MM.1S (cell line): Measurements from ENCODE around the gene ITPRIPL2.

ENCODE experiments used
- DNase-seq: peaks from one replicate; pipeline ENCODE4 v3.0.0-alpha.2; 2015
- H2AFZ ChIP-seq: fragments of 300-600 bp; sonication (generic); 2 replicates; pipeline ENCODE4 v1.6.0; 2016; ENCODE audit warnings: antibody characterized with exemption, low read length
- H3F3A ChIP-seq: fragments of 300-600 bp; sonication (generic); 2 replicates; pipeline ENCODE4 v1.6.1; 2016; ENCODE audit warnings: mild to moderate bottlenecking, antibody characterized with exemption, low read length, moderate library complexity, mixed read lengths; ENCODE audit not compliant: insufficient read depth
- H3K27ac ChIP-seq: fragments of 300-600 bp; sonication (generic); 2 replicates; pipeline ENCODE4 v1.5.1; 2016; ENCODE audit warnings: mild to moderate bottlenecking, low read length
- H3K27me3 ChIP-seq: fragments of 300-600 bp; sonication (generic); replicated peaks from 2 replicates; pipeline ENCODE4 v1.6.0; 2016; ENCODE audit warnings: low read length; ENCODE audit not compliant: insufficient read depth
- H3K36me3 ChIP-seq: fragments of 300-600 bp; sonication (generic); replicated peaks from 2 replicates; pipeline ENCODE4 v1.6.1; 2016; ENCODE audit warnings: mild to moderate bottlenecking, low read length, mixed read lengths; ENCODE audit not compliant: insufficient read depth
- H3K4me1 ChIP-seq: fragments of 300-600 bp; sonication (generic); 2 replicates; pipeline ENCODE4 v1.6.1; 2016; ENCODE audit warnings: low read length, mixed read lengths
- H3K4me2 ChIP-seq: fragments of 300-600 bp; sonication (generic); 2 replicates; pipeline ENCODE4 v1.6.0; 2016; ENCODE audit warnings: low read depth, low read length
- H3K4me3 ChIP-seq: fragments of 300-600 bp; sonication (generic); 2 replicates; pipeline ENCODE4 v1.5.1; 2016; ENCODE audit warnings: low read length, mixed read lengths
- H3K79me2 ChIP-seq: fragments of 300-600 bp; sonication (generic); 2 replicates; pipeline ENCODE4 v1.6.1; 2016; ENCODE audit warnings: mixed run types, low read length, mixed read lengths
- H3K9ac ChIP-seq: fragments of 300-600 bp; sonication (generic); 2 replicates; pipeline ENCODE4 v1.6.1; 2016; ENCODE audit warnings: low read length, mixed read lengths
- H3K9me2 ChIP-seq: fragments of 300-600 bp; sonication (generic); replicated peaks from 2 replicates; pipeline ENCODE4 v1.6.1; 2016; ENCODE audit warnings: mild to moderate bottlenecking, low read length, mixed read lengths; ENCODE audit not compliant: insufficient read depth
- H3K9me3 ChIP-seq: fragments of 300-600 bp; sonication (generic); replicated peaks from 2 replicates; pipeline ENCODE4 v1.6.1; 2016; ENCODE audit warnings: mild to moderate bottlenecking, low read length, mixed read lengths; ENCODE audit not compliant: insufficient read depth
- H4K20me1 ChIP-seq: fragments of 300-600 bp; sonication (generic); 2 replicates; pipeline ENCODE4 v1.6.1; 2016; ENCODE audit warnings: mild to moderate bottlenecking, low read length, moderate library complexity, mixed read lengths; ENCODE audit not compliant: insufficient read depth
- EZH2 ChIP-seq: fragments of 300-600 bp; sonication (generic); optimal IDR thresholded peaks from 2 replicates; pipeline ENCODE3; 2017; ENCODE audit warnings: low read depth, mild to moderate bottlenecking, antibody characterized with exemption, low read length, mixed read lengths
- EZH2phosphoT487 ChIP-seq: fragments of 300-600 bp; sonication (generic); IDR thresholded peaks from 2 replicates; pipeline ENCODE4 v1.6.1; 2018; ENCODE audit warnings: antibody characterized with exemption, low read length
- TF ChIP-seq, protein P1 (sequence below): fragments of 300-600 bp; sonication (generic); IDR thresholded peaks from 2 replicates; pipeline ENCODE4 v1.5.1; 2016; ENCODE audit warnings: antibody characterized with exemption, low read length, mixed read lengths

ITPRIPL2 gene

DNA sequence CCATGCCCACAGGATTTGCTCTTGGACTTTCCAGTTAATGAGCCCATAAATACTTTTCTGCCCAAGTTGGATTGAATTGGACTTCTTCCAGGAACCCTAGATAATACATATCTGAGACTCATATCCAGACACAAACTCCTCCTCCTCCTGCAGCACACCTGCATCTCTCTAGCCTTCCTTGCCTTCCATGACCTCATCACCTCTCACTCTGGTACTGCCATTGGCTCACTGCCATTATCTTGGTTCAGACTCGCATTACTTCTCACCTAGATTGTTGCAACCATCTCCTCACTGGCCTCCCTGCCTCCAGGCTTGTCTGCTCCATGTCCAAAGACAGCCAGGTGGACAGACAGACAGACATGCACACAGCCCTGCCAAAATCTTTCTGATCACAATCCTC lies 49.5 kb downstream of the ITPRIPL2 start:
- H3K9me2 ChIP-seq: no peaks in the 10 kb centered on the region
- H3K79me2 ChIP-seq: no peaks in the 10 kb centered on the region
- no peaks in the 10 kb centered on the region for H4K20me1 ChIP-seq
- no peaks in the 10 kb centered on the region for H3K4me1 ChIP-seq
- H3K27ac ChIP-seq: no peak overlapping the region
- no peaks in the 10 kb centered on the region for H3K27me3 ChIP-seq
- H3K4me2 ChIP-seq: no peak overlapping the region
- no peaks in the 10 kb centered on the region for H3K9me3 ChIP-seq
- no peak overlapping the region for H3K9ac ChIP-seq
- TF ChIP-seq EZH2phosphoT487: no peak
- no peak for TF ChIP-seq EZH2
- TF ChIP-seq, protein P1, sequence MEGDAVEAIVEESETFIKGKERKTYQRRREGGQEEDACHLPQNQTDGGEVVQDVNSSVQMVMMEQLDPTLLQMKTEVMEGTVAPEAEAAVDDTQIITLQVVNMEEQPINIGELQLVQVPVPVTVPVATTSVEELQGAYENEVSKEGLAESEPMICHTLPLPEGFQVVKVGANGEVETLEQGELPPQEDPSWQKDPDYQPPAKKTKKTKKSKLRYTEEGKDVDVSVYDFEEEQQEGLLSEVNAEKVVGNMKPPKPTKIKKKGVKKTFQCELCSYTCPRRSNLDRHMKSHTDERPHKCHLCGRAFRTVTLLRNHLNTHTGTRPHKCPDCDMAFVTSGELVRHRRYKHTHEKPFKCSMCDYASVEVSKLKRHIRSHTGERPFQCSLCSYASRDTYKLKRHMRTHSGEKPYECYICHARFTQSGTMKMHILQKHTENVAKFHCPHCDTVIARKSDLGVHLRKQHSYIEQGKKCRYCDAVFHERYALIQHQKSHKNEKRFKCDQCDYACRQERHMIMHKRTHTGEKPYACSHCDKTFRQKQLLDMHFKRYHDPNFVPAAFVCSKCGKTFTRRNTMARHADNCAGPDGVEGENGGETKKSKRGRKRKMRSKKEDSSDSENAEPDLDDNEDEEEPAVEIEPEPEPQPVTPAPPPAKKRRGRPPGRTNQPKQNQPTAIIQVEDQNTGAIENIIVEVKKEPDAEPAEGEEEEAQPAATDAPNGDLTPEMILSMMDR: no peak
- H2AFZ ChIP-seq: no peak overlapping the region
- DNase-seq: no peak
- no peaks in the 10 kb centered on the region for H3K36me3 ChIP-seq
- H3K4me3 ChIP-seq: no peak overlapping the region
- H3F3A ChIP-seq: no peaks in the 10 kb centered on the region

DNA sequence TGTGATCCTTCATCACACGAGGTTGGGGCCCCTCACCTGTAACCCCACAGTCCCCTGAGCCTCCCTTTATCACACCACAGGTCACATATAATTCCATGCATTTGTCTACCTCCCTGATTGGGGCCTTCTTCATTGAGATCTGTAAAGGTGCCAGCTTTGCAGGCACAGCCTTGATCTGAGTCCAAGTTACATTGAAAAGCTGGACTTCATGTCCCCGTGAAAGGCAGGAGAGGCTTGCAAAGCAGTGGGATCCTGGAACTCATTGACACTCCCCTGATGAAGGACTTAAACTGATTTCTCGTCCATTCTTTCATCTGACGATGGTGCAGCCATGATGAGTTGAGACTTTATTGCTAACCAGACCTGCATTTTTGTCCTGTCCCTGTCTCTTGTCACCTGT lies 50.5 kb downstream of the ITPRIPL2 start:
- no peak overlapping the region for H3K27ac ChIP-seq

DNA sequence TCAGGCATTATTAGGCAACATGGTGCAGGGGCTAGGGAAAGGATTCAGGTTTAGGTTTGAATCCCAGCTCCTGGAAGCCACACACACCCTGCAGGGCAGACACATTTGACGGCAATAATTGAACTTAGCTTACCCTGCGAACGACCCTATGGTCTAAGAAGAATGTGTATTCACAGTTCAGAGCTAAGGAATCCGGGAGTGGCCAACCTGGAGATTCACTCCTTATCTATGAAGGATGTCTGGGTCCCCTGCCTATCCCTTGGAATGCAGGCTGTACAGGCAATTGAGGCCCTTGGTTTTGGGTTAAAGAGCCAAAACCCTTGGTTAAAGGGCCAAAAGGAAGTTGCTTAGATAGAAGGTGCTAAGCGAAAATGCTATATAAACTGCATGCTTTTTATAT lies 51.3 kb downstream of the ITPRIPL2 start:
- H3K27ac ChIP-seq: no peak overlapping the region
- TF ChIP-seq EZH2 (no peak), EZH2phosphoT487 (no peak)
- TF ChIP-seq, protein P1: no peak
- peaks cover 16% of the 10 kb centered on the region for H3K27me3 ChIP-seq
- H3K9ac ChIP-seq: no peak overlapping the region
- H3K4me3 ChIP-seq: no peak overlapping the region
- no peaks in the 10 kb centered on the region for H3K36me3 ChIP-seq
- no peaks in the 10 kb centered on the region for H4K20me1 ChIP-seq
- no peak for DNase-seq
- no peak overlapping the region for H3K4me2 ChIP-seq
- no peak overlapping the region for H2AFZ ChIP-seq
- H3F3A ChIP-seq: no peaks in the 10 kb centered on the region
- no peaks in the 10 kb centered on the region for H3K9me2 ChIP-seq
- no peaks in the 10 kb centered on the region for H3K4me1 ChIP-seq
- no peaks in the 10 kb centered on the region for H3K9me3 ChIP-seq
- H3K79me2 ChIP-seq: no peaks in the 10 kb centered on the region

More for the DNA sequence above, 50.5 kb downstream of the ITPRIPL2 start:
- Histone ChIP-seq H3K4me1 (no peaks in the 10 kb centered on the region), H4K20me1 (no peaks in the 10 kb centered on the region), H3K4me3 (no peak overlapping the region), H3K36me3 (no peaks in the 10 kb centered on the region), H3K9me2 (no peaks in the 10 kb centered on the region), H3K4me2 (no peak overlapping the region), H3K9ac (no peak overlapping the region), H3K27me3 (peaks cover 7% of the 10 kb centered on the region; the same call in 1 of the 2 replicates), H3F3A (no peaks in the 10 kb centered on the region), H3K79me2 (no peaks in the 10 kb centered on the region), H2AFZ (no peak overlapping the region), H3K9me3 (no peaks in the 10 kb centered on the region)
- TF ChIP-seq, protein P1: no peak
- DNase-seq: no peak
